Stimulated activated CD4-positive, alpha-beta T cell treated with anti-CD3 and anti-CD28 coated beads, Interleukin-15, amount 100 ng/mL, for 1 hour (primary cell): ENCODE results near the gene KLHL29.
"Not testable (repeated sequence)": the region's sequence is repeated elsewhere in the genome, so short reads cannot be mapped to it uniquely, and the experiment has no call there.

ENCODE experiments used
- DNase-seq, 2 donors: peaks; one replicate each; pipeline ENCODE4 v3.0.0-alpha.2; 2020; ENCODE audit warnings: low read depth in 1 of 2, low spot score in 1 of 2

Gene KLHL29

DNA sequence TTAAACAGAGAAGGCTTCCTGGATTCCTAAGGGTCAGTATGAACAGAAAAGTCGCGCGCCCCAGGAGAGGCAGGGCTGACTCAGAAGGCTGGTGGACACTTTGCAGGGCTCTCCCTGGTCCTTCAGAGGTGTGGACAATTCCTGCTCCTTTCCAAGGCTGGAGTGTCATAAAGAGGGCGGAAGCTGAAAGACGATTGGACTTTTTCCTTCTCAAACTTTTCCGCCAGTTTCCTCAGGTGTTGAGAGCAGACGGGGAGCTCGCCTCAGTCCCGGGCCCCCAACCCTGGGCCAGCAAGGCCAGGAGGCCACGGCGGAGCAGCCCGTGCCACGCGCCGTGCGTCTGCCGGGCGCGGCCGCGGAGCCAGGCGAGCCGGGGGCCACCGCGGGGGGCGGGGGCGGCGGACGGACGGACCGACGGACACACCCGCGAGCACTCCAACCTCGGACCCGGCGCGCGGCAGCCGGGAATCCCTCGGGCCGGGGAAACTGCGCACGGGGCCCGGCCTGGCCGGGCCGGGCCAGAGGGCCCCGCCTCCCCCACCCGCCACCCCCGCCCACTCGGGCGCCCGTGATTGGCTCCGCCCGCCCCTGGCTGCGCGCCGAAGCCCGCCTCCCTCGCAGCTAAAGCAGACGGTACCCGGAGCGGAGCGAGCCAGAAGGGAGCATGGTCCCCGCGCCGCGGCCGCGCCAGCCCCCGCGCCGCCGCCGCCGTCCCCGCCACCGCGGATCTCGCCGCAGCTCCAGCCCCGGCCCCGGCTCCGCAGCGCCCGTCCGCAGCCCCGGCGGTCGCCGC is at the start of gene KLHL29:
KLHL29 (plus strand) TSS at position 629 of the 793 bp plus-strand sequence. CDS start 177,018 bp downstream, outside the sequence.
- DNase-seq, result peak; percentile 45 to 68

DNA sequence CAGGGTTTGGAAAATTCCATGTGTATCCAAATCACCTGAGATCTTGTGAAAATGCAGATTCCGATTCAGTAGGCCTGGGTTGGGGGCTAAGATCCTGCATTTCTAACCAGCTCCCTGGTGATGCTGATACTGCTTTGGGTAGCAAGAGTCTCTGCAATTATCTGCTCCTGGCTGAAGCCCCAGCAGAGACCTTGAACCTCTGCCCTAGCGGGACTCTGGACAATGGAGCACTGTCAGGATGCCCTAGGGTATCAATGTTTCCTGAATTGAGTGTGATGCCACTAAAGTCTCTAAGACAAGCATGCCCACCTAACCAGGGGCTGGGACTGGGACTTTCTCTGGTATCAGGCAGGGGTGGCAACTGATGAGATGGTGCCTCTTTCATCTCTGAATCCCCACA is 49.4 kb upstream of the KLHL29 start:
- DNase-seq, result no peak

DNA sequence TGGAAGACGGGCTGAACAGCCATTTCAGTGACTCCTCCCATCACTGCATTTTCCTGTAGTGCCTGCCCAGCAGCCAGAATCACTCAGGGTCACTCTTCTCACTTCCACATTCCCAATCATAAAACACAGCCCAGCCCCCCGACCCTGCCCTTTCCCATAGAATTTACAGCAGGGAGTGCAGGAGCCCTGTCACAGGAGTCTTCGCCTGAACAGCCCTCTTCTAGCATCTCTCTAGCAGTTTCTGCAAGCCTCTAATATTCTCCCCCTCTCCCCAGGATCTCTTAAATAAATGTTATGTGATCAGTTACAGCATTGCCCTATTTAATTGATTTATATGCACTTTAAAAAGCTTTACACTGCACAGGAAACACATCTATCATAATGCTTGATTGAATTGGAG is 42.9 kb upstream of the KLHL29 start:
- no peak for DNase-seq

DNA sequence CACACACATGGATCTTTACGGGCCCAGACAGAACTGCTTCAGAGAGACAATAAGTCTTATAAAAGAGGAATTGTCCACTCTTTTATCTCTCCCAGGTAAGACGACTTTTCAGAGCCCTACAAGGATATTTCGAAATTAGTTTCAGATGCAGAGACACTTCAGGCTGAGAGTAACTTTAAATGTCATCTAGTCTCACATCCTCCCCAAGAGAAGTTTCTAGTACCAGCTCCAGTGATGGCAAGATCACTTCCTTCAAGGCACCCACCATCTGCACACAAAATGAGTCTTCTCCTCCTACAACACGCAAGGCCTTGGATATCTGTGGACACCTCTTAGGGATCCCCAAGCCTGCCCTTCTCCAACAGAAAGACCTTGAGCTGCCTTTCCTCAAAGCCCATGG is 39.0 kb upstream of the KLHL29 start:
- no peak for DNase-seq

DNA sequence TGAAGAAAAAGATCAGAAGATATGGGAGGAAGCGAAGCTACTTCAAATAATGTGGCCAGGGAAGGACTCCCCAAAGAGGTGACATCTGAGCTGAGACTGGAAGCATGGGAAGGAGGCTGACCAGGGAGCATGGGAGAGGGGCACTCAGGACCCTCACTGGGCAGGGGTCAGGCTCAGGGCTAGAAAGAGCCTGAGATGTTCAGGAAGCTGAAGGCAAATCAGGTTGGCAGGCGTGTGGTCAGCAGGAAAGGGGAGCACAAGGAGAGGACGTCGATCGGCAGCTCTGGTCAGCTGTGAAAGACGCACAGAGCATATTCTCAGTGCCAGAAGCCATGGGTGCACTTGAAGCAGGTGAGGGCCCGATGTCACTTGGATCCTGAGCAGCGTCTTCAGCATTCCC is 38.2 kb upstream of the KLHL29 start:
- DNase-seq, result no peak

DNA sequence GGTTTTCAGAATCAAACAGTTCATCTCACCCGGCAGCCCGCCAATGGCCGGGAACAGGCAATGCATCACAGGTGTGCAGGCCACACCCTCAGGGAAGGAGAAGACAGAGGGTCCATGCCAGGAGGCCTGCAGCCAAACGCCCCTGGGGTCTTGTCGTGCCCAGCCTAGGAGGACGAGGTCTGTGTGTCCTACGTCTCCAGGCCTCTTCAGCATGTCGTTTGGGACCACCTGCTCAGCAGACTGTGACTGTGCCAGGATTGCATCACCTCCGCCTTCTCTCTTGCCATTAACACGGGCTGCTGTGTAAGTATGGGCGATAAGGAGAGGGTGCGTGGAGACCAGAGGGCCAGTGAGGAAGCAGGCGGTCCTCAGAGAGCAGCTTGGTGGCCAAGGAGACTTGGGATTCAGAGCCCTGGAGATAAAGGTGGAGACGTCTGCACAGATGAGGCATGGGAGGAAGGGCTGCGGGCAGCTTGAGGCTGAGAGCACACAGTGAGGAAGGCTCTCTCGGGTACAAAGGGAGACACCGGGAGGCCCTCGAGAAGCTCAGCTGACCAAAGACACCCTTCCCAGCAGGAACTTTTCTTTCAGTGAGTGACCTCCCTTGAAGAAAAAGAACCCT is 37.4 kb upstream of the KLHL29 start:
- no peak for DNase-seq

DNA sequence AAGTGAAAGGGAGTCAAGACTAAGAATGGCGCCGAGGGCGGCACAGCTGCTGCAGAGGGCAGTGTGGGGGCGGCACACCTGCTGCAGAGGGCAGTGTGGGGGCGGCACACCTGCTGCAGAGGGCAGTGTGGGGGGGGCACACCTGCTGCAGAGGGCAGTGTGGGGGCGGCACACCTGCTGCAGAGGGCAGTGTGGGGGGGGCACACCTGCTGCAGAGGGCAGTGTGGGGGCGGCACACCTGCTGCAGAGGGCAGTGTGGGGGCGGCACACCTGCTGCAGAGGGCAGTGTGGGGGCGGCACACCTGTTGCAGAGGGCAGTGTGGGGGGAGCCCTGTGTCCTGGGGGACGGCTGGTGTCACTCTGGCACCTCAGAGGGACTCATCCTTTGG is 36.9 kb upstream of the KLHL29 start:
- not testable (repeated sequence) for DNase-seq

DNA sequence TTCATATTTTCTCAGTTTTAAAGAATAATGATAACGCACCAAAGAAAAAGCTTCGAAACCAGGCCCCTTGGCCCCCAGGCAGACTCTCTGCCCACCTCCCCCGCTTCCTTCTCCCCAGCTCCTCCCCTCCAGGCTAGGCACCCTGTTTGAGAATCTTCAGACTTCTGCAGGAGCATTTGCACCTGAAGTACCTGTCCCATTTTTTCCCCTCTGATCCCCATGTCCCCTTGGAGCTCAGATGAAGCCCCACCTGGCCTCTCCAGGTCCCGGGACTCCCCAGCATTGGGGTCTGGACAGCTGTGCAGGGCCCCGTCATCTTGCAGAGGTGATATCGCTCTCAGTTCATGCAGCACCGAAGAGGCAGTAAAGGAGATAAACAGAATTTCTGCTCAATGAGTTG is 35.5 kb upstream of the KLHL29 start:
- no peak for DNase-seq

DNA sequence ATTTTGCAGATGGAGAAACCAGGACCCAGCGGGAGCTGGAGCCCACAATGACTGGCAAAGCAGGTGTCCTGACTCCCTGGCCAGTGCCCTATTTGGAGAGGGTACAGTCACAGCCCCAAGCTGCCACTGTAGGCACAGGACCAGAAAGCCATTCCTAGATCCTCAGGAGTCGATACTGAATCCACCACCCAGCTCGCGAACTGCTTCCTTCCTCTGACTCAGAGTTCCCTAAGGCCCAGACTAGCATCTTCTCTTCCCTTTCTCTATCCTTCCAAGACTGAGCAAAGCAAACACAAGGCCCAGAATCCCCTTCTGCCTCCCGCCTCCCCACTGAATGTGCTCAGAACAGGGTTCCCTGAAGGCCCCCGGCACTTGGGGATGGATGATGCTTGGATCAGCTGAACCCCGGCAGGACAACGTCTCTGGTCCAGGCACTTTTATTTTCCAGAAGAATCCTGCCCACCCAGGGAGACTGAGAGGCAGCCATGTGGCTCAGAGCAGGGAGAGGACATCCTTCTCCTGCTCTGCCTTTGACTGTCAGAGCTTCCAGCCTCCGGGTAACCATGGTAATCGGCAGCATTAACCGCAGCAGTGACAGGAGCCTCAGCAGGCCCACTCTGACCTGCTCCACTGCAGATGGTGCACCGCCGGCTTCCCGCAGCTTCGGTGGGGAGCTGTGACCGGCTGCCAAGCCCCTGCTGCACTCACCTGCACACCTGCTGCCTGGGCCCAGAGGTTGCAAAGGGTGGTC is 34.8 kb upstream of the KLHL29 start:
- no peak for DNase-seq

DNA sequence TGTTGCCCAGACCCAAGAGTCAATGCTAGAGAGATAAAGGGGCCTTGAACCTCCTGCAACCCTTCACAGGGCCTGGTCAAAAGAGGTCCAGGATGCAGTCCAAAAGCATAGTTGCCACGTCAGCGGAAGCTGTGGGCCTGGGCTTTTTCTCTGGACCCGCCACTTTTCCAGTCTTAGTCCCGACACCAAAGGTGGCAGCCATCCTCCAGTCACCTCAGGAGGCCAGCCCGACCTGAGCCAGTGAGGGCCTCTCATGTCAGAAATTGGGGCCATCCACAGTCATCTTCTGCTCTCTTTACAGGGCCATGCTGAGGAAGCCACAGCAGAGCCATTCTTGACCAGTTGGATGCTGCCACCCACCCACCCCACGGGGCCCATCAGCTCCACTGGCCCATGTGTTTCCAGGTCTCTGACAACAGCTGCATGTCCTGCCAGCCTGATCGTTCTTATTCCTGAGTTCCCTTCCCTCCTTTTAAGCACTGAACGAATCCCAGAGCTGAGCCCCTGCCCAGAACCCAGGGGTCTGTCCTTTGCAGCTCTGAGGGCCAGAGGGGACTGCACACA is 34.1 kb upstream of the KLHL29 start:
- DNase-seq, result no peak

DNA sequence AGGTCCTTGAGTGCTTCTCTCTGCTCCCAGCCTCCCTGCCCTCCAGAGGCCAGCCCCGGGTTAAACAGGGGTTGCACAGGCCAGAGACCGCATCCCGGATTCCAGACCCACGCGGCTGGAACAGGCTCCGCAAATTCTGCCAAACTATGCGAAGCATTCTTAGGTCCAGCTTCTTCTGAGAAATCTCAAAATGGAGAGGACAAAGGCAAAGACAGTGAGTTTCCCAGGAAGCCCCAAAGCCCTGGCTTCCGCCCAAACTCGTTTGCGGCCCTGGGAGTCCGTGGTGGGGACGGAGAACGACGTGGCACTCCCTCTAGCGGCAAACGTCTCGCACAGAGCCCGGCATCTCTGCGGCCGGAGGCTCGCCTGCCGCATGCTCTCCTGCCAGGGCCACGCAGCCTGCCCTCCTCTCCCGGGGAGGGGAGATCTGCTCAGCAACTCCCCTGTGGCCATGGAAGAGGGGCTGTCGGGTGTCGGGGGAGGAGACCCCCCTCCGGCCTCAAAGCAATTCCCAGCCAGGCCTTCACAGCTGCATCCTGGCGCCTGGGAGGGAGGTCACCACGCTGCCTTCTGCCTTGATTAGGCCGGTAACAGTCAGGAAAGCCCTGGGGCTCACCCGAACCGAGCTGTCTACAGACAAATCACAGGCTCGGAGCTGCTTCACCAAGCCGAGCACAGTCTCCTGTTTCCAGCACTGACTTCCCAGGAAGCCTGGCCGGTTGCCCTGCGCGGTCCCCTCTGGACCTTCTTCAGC is 33.4 kb upstream of the KLHL29 start:
- peak in 1 of 2 donors; percentile 42 for DNase-seq

DNA sequence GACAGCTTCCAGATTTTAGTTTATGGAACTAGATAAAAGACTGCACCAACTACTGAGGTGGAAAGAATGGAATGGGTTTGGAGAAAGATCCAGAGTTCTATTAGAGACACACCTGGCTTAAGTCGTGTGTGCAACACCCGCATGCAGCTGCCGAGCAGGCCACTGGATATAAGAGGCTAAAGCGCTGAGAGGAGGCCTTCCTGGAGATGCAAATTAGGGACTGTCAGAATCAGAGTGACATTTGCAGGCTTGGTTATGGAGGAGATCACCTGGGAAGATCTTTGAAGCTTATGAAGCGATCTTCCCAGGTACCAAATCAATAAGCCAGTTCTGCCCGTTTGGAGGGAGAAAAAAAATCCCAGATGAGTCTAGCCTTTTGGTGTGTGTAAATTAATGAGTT is 30.4 kb upstream of the KLHL29 start:
- DNase-seq, result no peak

DNA sequence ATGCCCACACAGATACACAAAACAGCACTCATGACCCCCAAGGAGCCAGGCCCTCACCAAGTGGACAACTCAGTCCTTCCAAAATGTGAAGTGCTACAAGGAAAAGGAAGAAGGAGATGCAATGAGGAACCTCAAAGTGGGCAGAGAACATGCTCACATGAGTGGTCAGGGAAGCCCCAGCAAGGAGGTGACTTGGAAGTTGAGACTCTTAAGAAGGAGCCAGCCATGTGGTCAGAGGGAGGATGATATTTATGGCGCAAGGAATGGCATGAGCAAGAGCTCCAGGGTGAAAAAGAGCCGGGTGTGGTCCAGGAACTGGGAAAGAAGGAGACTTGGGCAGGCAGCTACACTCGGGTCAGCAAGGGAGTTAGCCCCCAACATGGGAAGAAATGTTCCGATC is 30.0 kb upstream of the KLHL29 start:
- no peak for DNase-seq

DNA sequence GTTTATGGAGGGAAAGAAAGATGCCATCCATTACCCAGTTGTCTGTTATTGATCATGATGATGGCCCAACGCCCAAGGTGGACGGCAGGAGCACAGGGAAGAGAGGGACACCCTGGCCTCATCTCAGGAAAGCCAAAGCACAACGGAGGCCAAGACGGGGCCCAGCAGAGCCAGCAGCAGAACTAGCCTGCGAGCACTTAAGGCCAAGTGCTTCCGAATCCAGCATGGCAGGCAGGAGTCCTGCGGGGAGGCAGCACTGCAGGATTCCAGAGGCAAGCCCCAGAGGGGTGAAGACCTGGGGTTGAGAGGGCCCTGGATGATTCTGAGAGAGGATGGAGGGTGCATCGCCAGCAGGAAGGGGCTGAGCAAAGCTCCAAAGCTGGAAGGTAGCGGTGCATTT is 28.3 kb upstream of the KLHL29 start:
- no peak for DNase-seq

DNA sequence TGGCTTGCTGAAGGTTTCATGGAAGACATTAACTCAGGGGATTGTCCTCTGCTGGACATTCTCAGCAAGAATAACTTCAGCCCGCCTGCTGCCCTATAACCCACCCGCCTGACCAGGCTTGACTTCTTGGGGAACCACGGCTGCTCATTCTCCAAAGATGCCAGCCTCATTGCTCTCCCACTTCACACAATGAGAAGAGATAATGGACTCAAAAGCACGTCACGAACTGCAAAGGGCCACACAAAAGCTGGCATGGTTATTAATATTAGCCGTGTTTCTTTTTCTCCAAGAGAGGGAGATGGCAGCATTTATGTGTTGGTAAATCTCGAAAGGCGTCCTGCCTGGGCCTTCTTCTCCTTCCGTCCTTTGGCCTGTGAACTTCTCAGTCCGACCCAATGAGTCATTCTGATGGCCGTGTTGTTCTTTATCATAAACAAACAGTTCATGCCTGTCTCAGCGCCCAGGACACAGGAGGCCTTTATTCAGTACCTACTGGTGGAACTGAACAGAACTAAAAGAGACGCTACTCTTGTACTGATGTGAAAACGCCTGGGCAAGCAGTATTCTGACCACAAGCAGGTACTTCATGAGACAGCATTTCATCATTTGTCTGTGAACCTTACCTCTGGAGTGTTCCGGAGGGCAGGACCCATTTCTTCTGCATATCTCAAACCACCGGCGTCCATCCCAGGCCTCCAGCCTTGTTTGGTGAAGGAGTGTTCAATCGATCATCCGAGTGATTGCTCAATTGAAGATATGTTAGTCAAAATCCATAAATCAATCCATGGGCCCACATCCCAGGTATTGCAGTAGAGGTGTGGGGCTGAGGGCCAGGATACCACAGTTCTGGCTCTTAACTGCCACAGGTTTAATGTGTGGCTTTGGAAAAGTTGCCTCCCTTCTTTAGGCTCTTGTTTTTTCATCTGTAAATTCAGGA is 25.1 kb upstream of the KLHL29 start:
- no peak for DNase-seq

DNA sequence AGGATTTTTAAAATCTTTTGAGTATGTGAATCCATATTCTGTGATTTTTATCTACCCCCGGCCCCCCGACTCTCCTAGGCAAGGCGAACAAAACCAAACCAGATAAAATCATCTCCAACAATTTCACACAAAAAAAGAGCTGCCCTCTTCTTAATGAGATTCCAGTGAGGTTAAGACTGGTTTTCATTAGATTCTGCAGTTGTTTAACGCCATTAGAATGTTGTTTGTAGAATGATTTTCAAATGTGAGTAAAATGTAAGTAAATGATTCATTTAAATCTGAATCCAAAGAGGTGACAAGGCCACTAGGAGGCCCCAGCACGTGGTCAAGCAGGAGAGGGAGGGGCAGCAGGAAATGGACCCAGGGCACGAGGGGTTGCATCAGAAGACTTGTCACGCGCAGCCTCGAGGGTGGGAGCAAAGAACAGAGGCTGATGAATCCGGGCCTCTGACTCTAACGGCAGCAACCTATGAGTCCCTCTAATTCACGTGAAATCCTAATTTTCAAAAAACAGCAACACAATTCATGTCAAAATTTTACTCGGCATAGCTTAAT is 24.3 kb upstream of the KLHL29 start:
- DNase-seq, result no peak

DNA sequence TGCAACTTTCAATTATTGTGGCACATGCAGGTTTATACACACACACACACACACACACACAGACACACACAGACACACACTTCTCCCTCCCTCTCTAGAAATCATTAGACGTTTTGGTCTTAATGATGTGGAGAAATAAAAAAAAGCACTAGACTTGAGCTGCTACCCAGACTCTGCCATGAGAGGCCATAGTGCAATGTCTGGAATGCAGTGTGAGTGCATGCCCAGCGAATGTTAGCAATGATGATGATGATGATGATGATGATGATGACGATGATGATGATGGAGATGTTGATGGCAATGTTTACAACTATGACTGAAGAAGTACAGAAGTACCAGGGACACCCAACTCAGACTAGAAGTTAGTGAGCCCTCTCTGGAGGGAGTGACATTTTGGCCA is 23.8 kb upstream of the KLHL29 start:
- no peak for DNase-seq

DNA sequence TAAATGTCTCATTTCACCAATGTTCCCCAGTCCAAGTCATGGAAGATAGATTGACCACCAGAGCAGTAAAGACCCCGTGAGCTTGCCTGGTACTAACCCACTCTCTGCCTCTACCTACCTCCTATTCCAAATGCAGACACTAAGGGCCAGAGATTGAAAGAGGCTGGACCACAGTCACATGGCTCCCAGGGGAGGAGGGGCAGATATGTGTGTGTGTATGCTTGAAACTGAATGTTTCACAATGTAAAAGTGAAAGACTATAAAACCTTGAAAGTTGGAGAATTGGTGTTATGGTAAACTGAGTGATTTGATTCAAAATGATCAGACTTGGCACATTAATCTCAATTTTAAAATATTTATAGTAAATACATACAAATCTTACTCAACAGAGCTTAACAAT is 21.7 kb upstream of the KLHL29 start:
- no peak for DNase-seq

DNA sequence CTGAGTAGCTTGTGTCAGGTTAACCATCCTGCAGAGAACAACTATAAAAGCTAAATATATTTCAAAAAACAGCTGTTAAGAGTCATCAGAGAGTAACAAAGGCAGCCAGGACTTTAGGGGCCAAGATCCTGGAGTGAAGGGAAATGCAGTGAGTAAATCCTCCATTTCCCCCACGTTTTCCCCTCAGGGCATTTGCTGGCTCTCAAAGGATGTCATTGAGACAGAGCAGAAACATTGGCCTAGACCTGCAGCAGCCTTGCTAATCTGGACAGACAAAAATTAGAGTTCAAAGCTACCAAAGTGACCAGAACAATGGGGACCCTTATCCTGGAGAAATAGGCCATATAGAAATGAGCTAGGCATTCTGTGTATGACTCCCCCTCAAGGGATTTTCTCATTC is 21.1 kb upstream of the KLHL29 start:
- DNase-seq, result no peak

DNA sequence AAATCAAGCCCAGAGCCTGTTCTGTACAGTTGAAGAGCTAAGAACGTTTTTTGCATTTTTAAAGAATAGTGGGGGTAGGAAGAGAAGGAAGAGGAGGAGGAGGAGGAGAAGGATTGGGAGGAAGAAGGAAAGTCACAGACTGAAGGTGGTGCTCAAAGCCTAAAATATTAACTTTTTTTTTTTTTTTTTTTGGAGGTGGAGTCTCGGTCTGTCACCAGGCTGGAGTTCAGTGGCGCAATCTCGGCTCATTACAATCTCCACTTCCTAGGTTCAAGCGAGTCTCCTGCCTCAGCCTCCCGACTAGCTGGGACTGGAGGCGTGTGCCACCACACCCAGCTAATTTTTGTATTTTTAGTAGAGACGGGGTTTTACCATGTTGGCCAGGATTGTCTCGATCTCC is 18.3 kb upstream of the KLHL29 start:
- no peak for DNase-seq
